Cardiac septum (tissue), 1 donor: ENCODE measurements around the gene ST6GAL2. TPM values are rescaled to one million over a fixed set of nuclear protein-coding genes. Genes with fewer than 3 reads are reported as not detected.

Source experiments
- DNase-seq: peaks from one replicate; pipeline ENCODE4 v3.0.0-alpha.2; 2020; ENCODE audit warnings: low spot score
- intact Hi-C: fragments of 100-400 bp; cut with DNase I; formaldehyde crosslinking; loops from one replicate; pipeline ENCODE4 v1.14.0; 2022
- total RNA-seq: library from RNA; stranded (reverse); fragmentation: NEBNext Ultra II Directional; extraction: Animal tissue kit (Norgen Biotek cat#: 25700); gene quantifications from one replicate; pipeline ENCODE4 v1.2.1, GENCODE V29; 2021
- donor health status: DM: no; HTN: no; CAD: no.

Gene ST6GAL2
- total RNA-seq, 1 donor from 2014 or later, result 0.38 TPM

- intact Hi-C loops, result no loop called here
- no peak for DNase-seq
Measured at GRCh38 chr2:106831816-106832569, 54.0 kb downstream of the ST6GAL2 start.

DNA sequence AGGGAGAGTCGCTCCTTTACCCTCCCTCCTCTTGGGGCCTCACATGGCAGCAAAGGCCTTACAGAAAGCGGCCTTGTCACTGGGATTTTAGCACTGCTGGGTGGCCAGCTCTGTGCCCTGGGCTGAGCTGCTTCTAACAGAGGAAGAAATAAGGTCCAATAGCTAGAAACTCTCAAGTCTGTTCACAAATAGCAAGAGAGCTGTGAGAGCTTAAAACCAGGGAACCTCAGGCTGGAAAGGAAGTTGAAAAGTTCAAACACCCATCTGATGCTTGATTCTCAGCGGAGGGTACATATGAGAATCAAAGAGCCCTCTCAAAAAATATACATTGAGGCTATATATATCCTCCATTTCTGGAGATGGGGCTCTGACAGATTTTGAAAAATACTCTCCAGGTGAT, 54.7 kb downstream of the ST6GAL2 start:
- no peak for DNase-seq
- intact Hi-C loops, result no loop called here

GRCh38 chr2:106830191-106830590, 55.8 kb downstream of the ST6GAL2 start:
- intact Hi-C loops, result no loop called here

DNA sequence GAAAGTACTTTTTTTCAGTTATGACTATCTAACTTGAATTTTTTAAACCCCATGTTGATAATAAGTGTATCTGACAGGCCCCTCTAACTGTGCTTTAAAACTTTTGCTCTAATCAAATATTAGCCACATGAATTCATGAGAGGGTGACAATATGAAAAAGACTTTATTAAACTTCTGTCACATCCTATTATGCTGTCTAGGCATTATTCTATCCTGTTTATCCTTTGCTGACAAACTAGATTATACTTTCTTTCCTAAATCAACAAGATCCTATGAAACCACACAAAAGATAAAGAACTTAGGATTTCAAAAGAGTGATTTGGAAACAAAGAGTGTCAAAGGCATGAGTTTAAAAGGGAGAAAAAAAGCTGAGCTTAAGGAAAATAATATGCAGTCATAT, 57.8 kb downstream of the ST6GAL2 start:
- DNase-seq, result no peak
- intact Hi-C loops, result no loop called here

More at GRCh38 chr2:106830191-106830590, 55.8 kb downstream of the ST6GAL2 start:
- no peak for DNase-seq

DNA sequence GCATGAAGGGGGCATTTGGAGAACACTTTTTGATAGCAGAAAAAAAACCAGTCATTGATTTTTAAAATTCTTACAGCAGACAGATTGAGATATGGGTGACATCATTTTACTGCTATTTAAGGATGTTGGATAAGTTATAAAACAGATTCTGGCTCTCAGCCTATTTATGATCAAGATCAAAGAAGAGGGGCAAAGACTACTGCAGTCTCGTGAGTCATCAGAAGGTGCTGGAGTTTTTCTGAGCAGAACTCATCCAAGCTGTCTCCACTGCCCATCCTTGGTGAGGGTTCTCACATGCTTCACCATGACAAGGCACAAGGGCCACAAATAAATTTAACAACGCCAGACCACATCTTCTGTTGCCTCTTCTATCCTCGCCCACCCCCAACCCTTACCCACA, 58.8 kb downstream of the ST6GAL2 start:
- intact Hi-C loops, result no loop called here
- DNase-seq, result no peak

GRCh38 chr2:106825161-106825560, 60.8 kb downstream of the ST6GAL2 start:
- no peak for DNase-seq
- intact Hi-C loops, result no loop called here

DNA sequence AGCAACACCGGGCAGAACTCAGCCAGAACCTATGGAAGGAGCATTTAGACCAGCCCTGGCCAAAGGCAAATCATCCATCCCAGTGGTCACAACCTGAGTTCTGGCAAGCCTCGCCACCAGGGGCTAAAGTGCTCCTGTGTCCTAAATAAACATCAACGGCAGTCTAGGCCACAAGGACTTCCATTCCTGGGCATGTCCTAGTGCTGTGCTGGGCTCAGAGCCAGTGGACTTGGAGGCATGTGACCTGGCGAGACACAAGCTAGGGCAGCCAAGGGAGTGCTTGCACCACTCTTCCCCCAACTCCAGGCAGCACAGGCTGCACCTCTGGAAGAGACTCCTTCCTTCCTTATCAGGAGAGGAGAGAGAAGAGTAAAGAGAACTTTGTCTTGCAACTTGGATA, 69.0 kb downstream of the ST6GAL2 start:
- intact Hi-C loops, result no loop called here
- no peak for DNase-seq

DNA sequence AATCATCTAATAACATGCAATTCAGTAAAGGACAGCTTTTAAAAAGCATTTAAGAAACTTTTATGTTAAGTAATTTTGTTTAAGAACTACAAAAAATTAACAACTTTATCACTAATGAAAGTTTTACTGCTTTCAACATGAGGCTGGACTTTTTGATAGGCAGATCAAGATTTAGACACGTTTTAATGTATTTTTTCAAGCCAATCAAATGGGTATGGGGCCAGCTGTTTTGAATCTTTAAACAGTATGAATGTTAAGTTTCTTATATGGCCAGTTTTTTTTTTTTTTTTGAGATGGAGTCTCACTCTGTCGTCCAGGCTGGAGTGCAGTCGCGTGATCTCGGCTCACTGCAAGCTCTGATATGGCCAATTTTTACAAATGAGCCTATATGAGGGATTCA, 73.1 kb downstream of the ST6GAL2 start:
- intact Hi-C loops, result no loop called here
- no peak for DNase-seq

GRCh38 chr2:106812383-106812782, 73.6 kb downstream of the ST6GAL2 start:
- no peak for DNase-seq
- intact Hi-C loops, result no loop called here

DNA sequence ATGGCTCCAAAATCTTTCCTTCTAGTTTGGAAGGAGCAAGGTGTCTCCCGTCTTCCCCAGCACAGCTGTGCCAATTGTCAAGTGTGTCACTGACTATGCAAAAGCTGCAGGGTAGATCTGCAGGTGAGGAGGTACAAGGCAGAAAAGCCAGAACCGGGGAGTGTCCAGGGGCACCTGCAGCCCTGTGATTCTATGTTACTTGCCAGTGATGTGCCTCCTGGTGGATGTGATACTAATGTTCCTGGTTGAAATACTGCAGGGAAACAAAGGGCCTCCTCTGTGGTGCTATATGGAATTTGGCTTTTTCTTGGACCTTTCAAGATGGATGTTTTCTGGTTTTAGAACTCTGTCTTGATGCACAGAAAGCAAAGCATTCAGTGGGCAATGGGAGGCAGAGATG, 80.3 kb downstream of the ST6GAL2 start:
- intact Hi-C loops, result no loop called here
- no peak for DNase-seq

- DNase-seq, result no peak
- intact Hi-C loops, result no loop called here
Measured at GRCh38 chr2:106804161-106804560, 81.8 kb downstream of the ST6GAL2 start.

GRCh38 chr2:106800976-106801655, 84.9 kb downstream of the ST6GAL2 start:
- intact Hi-C loops, result no loop called here
- no peak for DNase-seq

DNA sequence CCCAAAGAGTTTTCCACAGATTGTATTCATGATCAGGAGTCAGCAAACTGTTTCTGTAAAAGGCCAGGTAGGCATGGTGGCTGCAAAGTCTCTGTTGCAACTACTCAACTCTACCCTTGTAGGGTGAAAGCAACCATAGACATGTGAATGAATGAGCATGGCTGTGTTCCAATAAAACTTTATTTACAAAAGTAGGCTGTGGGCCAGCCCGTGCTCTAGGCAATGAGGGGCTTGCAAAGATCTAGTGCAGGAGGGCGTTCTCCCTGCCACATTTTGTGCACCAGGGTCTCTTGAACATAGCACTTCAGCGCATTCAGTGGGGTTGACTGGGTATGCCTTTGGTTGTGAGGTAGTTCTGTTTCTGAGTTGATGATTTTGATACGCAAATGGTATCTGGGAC, 85.8 kb downstream of the ST6GAL2 start:
- DNase-seq, result no peak
- intact Hi-C loops, result no loop called here

GRCh38 chr2:106798826-106799552, 87.0 kb downstream of the ST6GAL2 start:
- DNase-seq, result no peak
- intact Hi-C loops, result no loop called here

DNA sequence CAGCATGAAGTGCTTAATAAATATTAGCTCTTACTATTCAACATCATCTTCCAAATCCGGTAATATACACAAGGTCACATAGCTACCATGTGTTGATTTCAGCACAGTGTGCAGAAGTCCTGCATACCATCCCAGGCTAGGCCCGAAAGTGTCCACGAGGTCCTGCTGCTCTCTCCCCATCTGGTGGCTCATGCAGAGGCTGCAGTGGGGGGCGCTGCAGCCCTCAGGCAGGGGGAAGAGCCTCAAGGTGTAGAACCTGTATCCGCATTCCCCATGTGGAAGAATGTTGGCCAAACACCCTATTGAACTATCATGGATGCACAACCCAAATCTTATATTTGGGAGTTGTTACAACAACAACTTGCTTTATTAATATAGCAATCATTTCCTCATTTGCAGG, 88.5 kb downstream of the ST6GAL2 start:
- DNase-seq, result no peak
- intact Hi-C loops, result no loop called here

- intact Hi-C loops, result no loop called here
- no peak for DNase-seq
Measured at GRCh38 chr2:106792671-106793070, 93.3 kb downstream of the ST6GAL2 start.

GRCh38 chr2:106789185-106789584, 96.8 kb downstream of the ST6GAL2 start:
- intact Hi-C loops, result no loop called here
- no peak for DNase-seq

DNA sequence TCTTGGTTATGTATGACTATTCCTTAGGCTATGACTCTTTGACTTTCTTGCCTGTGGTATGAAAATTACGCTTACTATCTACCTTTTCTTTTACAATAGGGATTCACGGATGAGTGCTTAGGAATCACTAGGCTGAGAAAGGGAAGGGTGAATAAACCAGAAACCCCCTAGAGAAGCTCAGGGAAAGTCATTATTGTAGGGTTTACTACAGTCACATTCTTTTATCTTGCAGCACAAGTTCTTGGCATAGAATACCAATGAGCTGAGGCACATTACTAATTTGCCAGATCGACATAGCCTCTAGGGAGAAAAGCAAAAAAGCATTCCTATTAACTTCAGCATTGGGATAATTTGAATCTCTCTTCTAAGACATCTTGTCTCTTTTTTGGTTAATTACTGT, 103.3 kb downstream of the ST6GAL2 start:
- intact Hi-C loops, result no loop called here
- no peak for DNase-seq

GRCh38 chr2:106781196-106781595, 104.8 kb downstream of the ST6GAL2 start:
- no peak for DNase-seq
- intact Hi-C loops, result no loop called here

DNA sequence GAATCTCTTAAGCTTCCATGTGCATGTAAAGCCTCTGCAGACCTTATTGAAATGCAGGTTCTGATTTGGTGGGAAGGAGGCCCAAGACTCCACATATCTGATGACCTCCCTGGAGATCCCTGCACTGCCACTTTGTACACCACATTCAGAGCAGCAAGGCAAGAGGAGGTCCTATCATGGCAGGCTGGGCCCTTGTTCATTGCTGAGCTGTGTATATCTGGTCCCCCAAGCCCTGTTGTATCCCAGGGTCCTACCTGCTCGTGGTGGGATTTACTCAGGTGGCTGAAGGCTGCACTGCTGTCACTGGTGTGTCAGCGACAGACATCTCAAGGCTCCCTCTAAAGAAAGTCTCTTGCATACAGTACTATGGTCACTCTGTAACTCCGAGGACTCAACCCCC, 114.2 kb downstream of the ST6GAL2 start:
- DNase-seq, result no peak
- intact Hi-C loops, result no loop called here

GRCh38 chr2:106770986-106771385, 115.0 kb downstream of the ST6GAL2 start:
- DNase-seq, result no peak

More at GRCh38 chr2:106770986-106771385, 115.0 kb downstream of the ST6GAL2 start:
- intact Hi-C loops, result no loop called here
